T-helper 2 cell treated with Interferon-gamma antibody and Interleukin-4, amounts not matched to agents 5 μg/mL and 100 μg/mL, for 36 hours (primary cell): Measurements from ENCODE around the gene PEAK1.

ENCODE experiments used
- DNase-seq: peaks from one replicate; pipeline ENCODE4 v3.0.0; 2021; ENCODE audit warnings: low spot score
- H3K27ac Mint-ChIP-seq: one replicate; pipeline ENCODE4 v1.8.0; 2021; ENCODE audit warnings: mild to moderate bottlenecking, mixed read lengths
- H3K27me3 Mint-ChIP-seq: one replicate; pipeline ENCODE4 v1.8.0; 2021; ENCODE audit warnings: low read depth, mixed read lengths
- H3K36me3 Mint-ChIP-seq: one replicate; pipeline ENCODE4 v1.8.0; 2021; ENCODE audit warnings: low read depth, mixed read lengths
- H3K4me1 Mint-ChIP-seq: one replicate; pipeline ENCODE4 v1.8.0; 2021; ENCODE audit warnings: low read depth, mixed read lengths
- H3K4me3 Mint-ChIP-seq: one replicate; pipeline ENCODE4 v1.8.0; 2022; ENCODE audit warnings: mild to moderate bottlenecking, moderate library complexity, mixed read lengths
- H3K9me3 Mint-ChIP-seq: one replicate; pipeline ENCODE4 v1.8.0; 2021; ENCODE audit warnings: mixed read lengths

Gene PEAK1

DNA sequence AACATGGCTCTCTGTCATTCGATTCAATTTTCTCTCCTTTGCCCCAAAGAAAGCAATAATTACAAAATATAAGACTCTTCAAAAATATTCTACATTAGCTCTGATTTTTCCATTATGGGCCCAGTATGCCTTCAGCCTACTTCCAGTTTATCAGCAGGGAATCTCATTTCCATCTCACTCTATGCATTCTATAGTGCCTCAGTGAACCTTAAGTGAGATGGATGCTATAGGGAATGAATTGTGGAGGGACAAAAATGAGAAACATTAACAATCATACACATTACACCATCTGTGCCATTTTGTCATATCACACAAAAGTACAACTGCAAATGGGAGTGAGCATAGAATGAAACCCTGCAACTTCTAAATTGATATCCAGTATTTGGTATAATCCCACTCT, 298.3 kb downstream of the PEAK1 start:
- H3K27ac Mint-ChIP-seq: no peak overlapping the region
- DNase-seq: no peak
- no peak overlapping the region for H3K4me3 Mint-ChIP-seq
- no peaks in the 10 kb centered on the region for H3K27me3 Mint-ChIP-seq
- H3K36me3 Mint-ChIP-seq: no peaks in the 10 kb centered on the region
- peaks cover 5% of the 10 kb centered on the region for H3K4me1 Mint-ChIP-seq
- no peaks in the 10 kb centered on the region for H3K9me3 Mint-ChIP-seq

DNA sequence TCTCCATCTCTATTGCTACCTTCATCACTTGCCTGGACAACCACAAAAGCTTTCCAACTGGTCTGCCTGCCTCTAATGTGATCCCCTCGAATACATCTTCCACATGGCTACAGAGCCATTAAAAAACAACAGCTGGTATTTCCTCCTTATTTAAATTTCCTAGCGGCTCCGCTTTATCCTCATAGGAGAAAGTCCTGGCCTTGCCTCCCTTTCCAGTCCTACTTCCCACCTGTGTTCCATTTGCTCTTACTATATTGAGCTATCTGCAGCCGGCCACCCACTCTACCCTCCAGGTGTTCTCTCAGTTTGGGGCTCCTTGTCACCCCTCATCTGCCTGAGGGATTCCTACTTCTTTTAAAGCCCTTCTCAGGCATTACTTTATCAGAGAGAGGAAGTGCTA, 299.3 kb downstream of the PEAK1 start:
- Mint-ChIP-seq H3K4me1 (peaks cover 5% of the 10 kb centered on the region), H3K27ac (no peak overlapping the region), H3K36me3 (no peaks in the 10 kb centered on the region)

DNA sequence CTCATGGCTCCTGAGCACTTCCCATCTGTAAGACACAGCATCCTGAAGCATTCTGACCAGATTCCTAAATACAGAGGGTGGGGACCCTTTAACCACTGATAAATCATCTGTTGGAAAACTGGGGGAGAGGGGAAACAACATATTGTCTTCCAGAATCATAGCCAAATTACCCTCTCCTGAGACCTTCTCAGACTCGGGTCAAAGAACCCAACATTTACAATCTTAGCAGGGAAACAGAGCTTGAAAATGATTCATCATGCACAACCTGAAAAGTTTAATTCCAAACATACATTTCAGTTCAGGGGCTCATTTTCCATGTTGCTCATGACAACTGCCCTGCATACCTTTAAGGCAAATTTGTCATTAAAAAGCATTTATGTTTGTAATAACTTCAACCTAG, 300.5 kb downstream of the PEAK1 start:
- Mint-ChIP-seq H3K27me3 (no peaks in the 10 kb centered on the region), H3K36me3 (no peaks in the 10 kb centered on the region), H3K27ac (no peak overlapping the region), H3K4me1 (peaks cover 5% of the 10 kb centered on the region), H3K9me3 (no peaks in the 10 kb centered on the region), H3K4me3 (no peak overlapping the region)
- DNase-seq: no peak

More for the DNA sequence above, 299.3 kb downstream of the PEAK1 start:
- DNase-seq: no peak
- Mint-ChIP-seq H3K9me3 (no peaks in the 10 kb centered on the region), H3K4me3 (no peak overlapping the region), H3K27me3 (no peaks in the 10 kb centered on the region)

DNA sequence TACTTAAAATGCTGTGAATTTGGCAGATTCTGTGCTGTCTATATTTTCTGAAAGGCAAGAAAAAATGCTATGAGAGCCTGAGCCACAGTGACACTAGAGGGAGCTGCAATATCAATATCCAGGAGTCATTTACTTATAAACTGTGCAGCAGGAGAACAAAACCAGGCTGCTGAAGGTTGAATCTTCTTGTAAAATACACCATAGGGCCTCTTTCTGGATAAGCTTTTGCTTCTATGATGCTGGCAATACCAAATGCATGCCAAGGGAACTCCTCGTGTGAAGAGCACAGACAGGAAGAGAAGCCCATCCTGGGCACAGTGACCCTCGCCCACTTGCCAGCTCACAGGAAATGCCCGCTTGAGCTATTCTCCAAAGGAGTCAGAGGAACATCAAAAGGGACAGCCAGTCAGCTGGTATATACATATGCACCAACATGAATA, 301.0 kb downstream of the PEAK1 start:
- Mint-ChIP-seq H3K27me3 (no peaks in the 10 kb centered on the region), H3K27ac (no peak overlapping the region), H3K9me3 (no peaks in the 10 kb centered on the region), H3K4me3 (no peak overlapping the region), H3K36me3 (no peaks in the 10 kb centered on the region), H3K4me1 (peaks cover 5% of the 10 kb centered on the region)
- DNase-seq: no peak

DNA sequence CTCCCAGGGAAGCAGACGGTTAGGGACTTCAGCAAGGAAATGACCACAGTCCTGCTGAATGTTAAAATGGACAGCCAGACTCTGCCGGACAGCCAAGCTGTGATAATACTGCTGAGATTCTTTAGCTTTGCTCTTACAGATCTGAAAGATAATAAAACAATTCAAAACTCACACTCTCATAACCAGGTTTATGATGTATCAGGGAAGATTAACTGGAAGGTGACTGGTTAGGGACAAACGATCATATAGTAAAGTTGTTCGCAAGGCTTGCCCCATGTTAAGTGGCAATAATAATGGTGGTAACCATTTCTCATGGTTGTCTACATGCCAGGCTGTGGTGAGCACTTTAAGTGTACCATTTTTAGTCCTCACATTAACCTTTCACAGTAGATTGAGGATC, 304.7 kb downstream of the PEAK1 start:
- no peaks in the 10 kb centered on the region for H3K9me3 Mint-ChIP-seq
- no peaks in the 10 kb centered on the region for H3K27me3 Mint-ChIP-seq
- no peaks in the 10 kb centered on the region for H3K4me1 Mint-ChIP-seq
- no peak for DNase-seq
- H3K36me3 Mint-ChIP-seq: no peaks in the 10 kb centered on the region
- no peak overlapping the region for H3K4me3 Mint-ChIP-seq
- H3K27ac Mint-ChIP-seq: no peak overlapping the region

DNA sequence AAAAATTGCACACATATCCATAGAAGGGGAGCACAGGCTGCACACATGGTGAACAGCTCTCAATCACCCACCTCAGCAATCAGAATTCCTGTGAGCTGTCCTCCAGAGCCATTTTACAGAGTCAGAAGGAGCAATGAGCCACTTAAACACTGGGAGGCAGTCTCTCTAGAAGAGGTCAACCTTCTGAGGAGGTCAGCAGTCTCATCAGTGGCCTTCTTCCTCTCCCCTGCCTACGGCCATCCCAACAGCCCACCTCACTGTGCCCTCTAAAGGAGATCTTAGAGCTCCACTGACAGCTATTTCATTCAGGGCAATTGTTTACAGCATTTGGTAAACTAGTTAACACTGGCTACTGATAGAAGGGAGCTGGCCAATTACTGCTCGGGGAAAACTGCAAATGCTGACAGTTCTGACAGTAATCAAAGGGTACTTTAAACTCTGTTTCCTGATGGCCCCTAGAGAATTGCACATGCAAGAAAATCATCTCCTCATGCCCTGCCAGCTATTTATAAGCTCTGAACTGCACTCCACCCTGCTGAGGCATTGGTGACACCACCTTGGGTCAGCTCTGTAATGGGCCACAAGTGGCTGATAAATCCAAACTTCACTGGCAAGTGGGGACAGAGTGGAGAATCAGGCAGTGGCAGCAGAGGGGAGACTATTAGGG, 306.9 kb downstream of the PEAK1 start:
- Mint-ChIP-seq H3K4me3 (no peak overlapping the region), H3K36me3 (no peaks in the 10 kb centered on the region), H3K9me3 (no peaks in the 10 kb centered on the region), H3K27ac (no peak overlapping the region), H3K4me1 (no peaks in the 10 kb centered on the region), H3K27me3 (no peaks in the 10 kb centered on the region)
- DNase-seq: no peak

DNA sequence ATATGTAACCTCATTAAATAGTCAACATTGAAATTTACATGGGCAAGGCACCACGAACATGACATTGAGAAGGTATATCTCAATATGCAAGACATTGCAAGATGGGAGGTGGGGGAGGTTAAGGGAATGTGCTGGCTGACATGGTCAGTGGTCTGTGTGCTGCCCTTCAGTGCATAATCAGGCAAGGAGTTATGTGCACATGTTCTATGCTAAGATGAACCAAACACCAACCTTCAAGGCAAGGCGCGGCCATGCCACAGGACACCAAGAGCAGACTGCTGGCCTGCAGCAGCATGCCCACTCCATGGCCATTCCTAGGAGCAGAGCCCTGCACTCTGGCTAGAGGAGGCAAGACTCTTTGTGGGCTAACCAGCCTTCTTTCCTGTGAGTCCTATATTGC, 308.1 kb downstream of the PEAK1 start:
- Mint-ChIP-seq H3K27me3 (no peaks in the 10 kb centered on the region), H3K4me1 (no peaks in the 10 kb centered on the region), H3K4me3 (no peak overlapping the region), H3K27ac (no peak overlapping the region), H3K36me3 (no peaks in the 10 kb centered on the region), H3K9me3 (no peaks in the 10 kb centered on the region)
- DNase-seq: no peak

DNA sequence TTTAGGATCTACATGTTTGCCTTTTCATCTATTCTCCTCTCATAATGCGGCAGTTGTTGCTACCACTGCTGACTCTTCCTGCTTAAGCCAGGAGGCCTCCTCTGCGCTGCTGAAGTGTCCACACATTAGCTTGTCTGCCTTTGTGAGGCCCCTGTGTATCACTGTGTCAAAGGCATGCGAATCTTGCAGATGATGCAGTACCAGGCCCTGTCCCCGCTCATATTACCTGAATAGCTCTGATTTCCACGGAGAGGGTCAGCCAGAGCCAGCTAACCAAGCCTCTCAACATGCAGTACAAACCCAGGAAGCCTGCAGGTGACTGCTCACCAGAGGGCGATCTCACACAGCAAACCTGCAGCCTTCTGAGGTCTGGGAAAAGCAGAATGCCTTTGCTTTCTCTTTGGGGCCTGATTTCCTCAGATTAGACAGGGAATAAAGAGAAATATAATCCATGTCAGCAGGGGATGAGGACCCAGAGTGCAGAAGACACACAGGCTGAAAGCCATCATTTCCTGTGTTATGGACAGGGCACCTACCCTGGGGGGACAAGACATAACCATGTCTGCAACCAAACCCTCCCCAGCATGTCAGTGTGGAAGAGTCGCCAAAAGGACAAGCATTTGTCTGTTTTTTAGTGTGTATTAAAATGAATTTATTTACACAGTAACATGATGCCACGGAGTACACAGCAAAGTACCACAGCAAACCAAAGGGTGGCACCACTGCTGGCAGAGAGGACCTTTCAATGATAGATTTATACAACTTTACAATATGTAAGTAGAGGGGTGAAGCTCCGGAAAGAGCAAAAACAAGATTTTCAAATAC, 312.2 kb downstream of the PEAK1 start:
- H3K4me3 Mint-ChIP-seq: no peak overlapping the region
- H3K27ac Mint-ChIP-seq: no peak overlapping the region
- H3K27me3 Mint-ChIP-seq: no peaks in the 10 kb centered on the region
- peak; percentile 16 for DNase-seq
- H3K9me3 Mint-ChIP-seq: no peaks in the 10 kb centered on the region
- no peaks in the 10 kb centered on the region for H3K36me3 Mint-ChIP-seq
- peaks cover 6% of the 10 kb centered on the region for H3K4me1 Mint-ChIP-seq

DNA sequence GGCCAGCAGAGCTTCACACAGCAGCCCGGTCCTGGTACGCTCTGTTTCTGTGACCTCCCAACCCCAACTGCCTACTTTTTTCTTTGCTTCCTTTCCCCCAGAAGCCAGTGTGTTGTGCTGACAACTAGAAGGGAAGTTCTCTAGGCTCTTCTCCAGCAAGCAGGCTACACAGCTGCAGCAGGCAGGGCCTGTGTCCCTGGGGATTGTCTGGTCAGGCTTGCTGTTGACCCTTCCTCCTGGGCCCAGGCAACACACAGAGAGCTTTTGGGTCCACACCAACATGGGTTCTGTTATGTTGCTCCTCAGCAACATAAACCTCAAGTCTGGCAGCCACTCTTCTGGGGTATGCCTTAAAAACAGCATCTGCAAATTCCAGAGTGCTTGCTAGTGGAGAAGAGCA, 312.8 kb downstream of the PEAK1 start:
- Mint-ChIP-seq H3K9me3 (no peaks in the 10 kb centered on the region), H3K4me3 (no peak overlapping the region)

DNA sequence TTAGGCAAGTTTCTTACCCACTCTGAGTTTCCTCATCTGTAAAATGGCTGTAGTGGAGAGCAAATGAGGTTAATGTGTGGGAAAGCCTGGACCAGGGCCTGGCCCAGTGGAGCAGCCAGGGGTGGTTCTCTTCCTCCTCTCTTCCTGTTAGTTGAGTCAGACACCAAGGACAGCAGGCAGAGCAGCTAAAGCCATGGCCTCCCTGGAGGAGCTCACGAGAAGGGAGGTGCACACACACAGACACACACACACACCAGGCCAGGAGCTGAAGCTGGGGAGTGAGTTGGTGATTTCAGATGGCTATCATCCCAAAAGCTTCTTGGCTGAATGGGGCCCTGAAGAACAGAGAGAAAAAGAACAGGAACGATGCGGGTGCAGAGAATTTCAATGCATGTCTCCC, 315.7 kb downstream of the PEAK1 start:
- Mint-ChIP-seq H3K4me3 (no peak overlapping the region), H3K27ac (no peak overlapping the region), H3K27me3 (no peaks in the 10 kb centered on the region), H3K9me3 (no peaks in the 10 kb centered on the region), H3K36me3 (no peaks in the 10 kb centered on the region), H3K4me1 (peaks cover 6% of the 10 kb centered on the region)
- no peak for DNase-seq

More for the DNA sequence above, 312.8 kb downstream of the PEAK1 start:
- Mint-ChIP-seq H3K36me3 (no peaks in the 10 kb centered on the region), H3K27ac (no peak overlapping the region), H3K27me3 (no peaks in the 10 kb centered on the region), H3K4me1 (peaks cover 6% of the 10 kb centered on the region)
- no peak for DNase-seq

DNA sequence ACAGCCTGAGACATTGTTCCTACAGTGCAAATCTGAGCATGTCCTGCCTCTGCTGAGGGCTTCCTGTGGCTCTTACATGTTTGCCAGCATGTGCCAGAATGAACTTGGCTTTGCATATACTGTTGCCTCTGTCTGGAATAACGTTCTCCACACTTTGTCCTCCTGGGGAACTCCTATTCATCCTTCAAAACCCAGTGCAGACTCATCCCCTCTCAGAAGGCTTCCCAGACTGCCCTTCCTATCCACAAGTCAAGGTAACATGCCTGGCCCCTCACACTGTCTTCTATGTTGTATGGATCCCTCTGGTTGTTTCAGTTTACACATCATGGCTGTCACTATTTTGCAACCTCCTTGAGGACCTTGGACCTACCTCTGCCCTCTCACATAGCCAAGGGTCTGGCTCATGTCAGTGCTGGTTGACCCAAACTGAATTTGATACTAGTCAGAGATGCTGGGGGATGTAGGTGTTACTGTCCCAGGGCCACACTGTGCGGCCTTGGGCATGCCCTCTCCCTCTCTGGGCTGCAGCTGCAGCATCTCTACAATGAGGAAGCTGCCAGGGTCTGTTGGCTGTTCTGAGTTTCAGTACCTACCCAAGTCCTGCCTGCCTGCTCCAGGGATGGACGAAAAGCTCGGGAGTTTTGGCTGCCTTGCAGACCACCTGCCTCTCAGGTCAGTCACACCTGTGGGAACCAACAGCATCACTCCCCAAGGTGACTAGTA, 320.0 kb downstream of the PEAK1 start:
- Mint-ChIP-seq H3K36me3 (no peaks in the 10 kb centered on the region), H3K9me3 (no peaks in the 10 kb centered on the region), H3K27ac (no peak overlapping the region), H3K4me1 (peaks cover 6% of the 10 kb centered on the region), H3K27me3 (no peaks in the 10 kb centered on the region), H3K4me3 (no peak overlapping the region)
- no peak for DNase-seq

DNA sequence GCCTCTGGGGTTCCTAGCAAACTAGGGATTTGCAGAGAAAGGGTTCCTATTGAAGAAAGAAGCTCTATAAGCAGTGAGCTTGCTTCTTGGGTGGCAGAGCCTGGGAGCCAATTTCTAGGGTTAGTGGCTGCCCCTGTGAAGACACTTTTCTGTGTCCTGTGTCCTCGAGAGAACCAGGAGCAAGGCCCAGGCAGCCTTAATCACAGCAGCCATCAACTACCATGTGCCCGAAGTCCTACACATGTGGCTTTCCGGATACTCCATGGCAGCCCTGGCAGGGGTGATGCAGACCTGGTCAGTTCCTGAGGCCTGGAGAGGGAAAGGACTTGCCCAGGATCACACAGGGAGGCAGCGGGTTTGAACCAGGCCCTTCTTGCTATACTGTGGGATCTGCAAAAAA, 321.3 kb downstream of the PEAK1 start:
- no peaks in the 10 kb centered on the region for H3K36me3 Mint-ChIP-seq
- no peaks in the 10 kb centered on the region for H3K9me3 Mint-ChIP-seq
- H3K27me3 Mint-ChIP-seq: no peaks in the 10 kb centered on the region
- peaks cover 1% of the 10 kb centered on the region for H3K4me1 Mint-ChIP-seq
- no peak overlapping the region for H3K4me3 Mint-ChIP-seq
- DNase-seq: no peak
- no peak overlapping the region for H3K27ac Mint-ChIP-seq

DNA sequence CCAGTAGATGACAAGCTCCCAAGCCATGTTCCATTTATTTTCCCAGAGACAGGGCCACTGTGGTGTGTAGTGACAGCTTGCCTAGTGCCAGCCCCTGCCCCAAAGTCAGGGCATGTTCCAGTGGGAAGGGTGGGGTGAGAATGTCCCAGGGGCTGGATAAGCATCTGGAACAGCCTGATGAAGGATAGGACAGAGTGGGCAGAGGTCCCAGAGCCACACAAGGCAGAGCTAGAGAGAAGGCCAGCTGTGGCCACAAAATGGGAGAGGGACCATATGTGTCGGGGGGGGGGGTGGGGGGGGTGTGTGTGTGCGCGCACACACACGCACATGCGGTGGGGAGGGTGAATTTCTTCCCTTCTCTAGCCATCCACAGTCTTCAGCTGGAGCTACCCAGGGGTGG, 322.0 kb downstream of the PEAK1 start:
- no peak overlapping the region for H3K27ac Mint-ChIP-seq
- H3K4me3 Mint-ChIP-seq: no peak overlapping the region
- no peaks in the 10 kb centered on the region for H3K27me3 Mint-ChIP-seq
- peaks cover 3% of the 10 kb centered on the region for H3K4me1 Mint-ChIP-seq
- H3K36me3 Mint-ChIP-seq: no peaks in the 10 kb centered on the region
- DNase-seq: no peak
- no peaks in the 10 kb centered on the region for H3K9me3 Mint-ChIP-seq

DNA sequence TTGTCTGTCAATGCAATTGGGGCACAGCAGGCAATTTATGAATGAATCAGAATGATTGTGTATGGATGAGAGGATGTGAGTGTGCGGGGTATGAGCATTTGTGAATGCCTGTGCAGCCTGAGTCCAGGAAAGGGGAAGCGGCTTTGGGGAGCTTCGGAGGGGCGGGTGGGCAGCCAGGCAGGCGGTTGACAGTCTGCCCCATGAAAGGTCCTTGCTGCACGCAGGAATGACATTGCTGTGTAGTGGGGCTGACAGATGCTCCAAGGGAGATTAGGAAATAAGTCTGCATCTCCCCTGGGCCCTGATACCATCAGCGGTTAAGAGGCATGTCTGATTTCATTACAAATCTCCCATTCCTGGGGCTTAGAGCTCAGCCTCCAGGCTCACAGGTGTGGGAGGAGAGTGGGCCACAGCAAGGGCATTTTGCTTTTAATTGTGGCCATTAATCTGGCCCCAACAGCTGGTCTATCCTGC, 322.6 kb downstream of the PEAK1 start:
- peaks cover 2% of the 10 kb centered on the region for H3K27me3 Mint-ChIP-seq
- H3K9me3 Mint-ChIP-seq: no peaks in the 10 kb centered on the region
- H3K4me1 Mint-ChIP-seq: peaks cover 3% of the 10 kb centered on the region
- no peak for DNase-seq
- H3K36me3 Mint-ChIP-seq: no peaks in the 10 kb centered on the region
- no peak overlapping the region for H3K4me3 Mint-ChIP-seq
- no peak overlapping the region for H3K27ac Mint-ChIP-seq
